ENCODE data around the gene BCAS3. TPM values are rescaled to one million over a fixed set of nuclear protein-coding genes. Genes with fewer than 3 reads are reported as not detected.

Gene BCAS3
- total RNA-seq, 1 donor from 2014 or later: 64.9 TPM

DNA sequence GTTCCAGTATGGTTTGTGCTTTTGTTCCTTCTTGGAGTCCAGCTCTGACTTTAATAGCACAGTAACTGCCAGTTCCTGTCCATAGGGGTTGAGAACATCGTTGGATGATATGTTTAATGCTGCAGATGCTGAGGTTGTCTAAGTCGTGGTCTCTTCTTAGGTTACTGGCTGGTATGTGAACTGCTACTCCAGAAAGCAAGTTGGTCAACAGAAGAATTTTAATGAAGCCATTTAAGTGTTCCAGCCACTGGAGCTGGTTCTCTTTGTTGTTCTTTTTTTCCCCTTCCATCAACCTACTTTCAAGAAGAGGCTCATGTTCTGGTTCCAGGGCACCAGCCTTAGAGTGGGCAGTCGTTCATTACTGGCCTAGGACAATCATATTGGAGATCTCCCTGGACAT is 581.7 kb downstream of the BCAS3 start:
- TF ChIP-seq, protein P1, sequence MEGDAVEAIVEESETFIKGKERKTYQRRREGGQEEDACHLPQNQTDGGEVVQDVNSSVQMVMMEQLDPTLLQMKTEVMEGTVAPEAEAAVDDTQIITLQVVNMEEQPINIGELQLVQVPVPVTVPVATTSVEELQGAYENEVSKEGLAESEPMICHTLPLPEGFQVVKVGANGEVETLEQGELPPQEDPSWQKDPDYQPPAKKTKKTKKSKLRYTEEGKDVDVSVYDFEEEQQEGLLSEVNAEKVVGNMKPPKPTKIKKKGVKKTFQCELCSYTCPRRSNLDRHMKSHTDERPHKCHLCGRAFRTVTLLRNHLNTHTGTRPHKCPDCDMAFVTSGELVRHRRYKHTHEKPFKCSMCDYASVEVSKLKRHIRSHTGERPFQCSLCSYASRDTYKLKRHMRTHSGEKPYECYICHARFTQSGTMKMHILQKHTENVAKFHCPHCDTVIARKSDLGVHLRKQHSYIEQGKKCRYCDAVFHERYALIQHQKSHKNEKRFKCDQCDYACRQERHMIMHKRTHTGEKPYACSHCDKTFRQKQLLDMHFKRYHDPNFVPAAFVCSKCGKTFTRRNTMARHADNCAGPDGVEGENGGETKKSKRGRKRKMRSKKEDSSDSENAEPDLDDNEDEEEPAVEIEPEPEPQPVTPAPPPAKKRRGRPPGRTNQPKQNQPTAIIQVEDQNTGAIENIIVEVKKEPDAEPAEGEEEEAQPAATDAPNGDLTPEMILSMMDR (IDR thresholded peaks at IDR 0.05; ENCODE audit: unreplicated experiment): no peak
- H3K9me3 Mint-ChIP-seq: no peaks in the 10 kb centered on the region

DNA sequence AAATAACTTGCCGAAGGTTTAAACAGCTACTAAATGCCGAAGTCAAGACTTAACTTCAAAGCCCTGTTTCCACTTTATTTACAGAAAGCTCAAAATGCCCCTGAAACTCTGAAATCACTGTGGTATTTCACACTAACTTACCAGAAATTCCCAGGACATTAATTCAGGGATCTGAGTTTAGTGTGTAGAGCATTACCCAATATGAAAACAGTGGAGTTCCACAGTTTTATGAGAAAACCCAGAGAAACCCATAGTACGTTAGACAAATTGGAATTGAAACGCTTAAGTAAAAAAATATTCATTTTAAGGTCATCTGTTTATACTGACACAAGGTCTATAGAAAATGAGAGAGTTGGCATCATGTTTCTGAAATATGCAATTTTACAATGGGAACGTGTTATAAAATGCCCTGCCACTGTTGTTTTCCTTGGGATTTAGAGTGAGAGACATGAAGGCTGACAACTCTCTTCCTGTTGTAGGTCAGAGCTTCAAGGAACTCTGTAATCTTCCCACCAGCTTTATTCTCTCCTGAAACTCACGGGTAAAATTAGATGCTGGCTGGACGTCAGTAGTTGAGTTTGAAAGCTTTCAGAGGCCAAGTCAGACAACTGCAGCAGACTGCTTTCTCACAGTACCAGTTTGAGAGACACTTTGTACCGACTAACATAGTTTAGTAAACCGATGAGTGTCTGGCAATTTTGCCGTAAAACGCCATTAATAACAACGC is 582.6 kb downstream of the BCAS3 start:
- Mint-ChIP-seq H3K4me3 (no peak overlapping the region), H3K27me3 (ENCODE audit: low read depth) (no peaks in the 10 kb centered on the region), H3K4me1 (peaks cover 46% of the 10 kb centered on the region), H3K36me3 (peaks cover 2% of the 10 kb centered on the region), H3K9me3 (no peaks in the 10 kb centered on the region), H3K27ac (peak overlapping the region; percentile 89)
- DNase-seq (ENCODE audit: low spot score in 2 of 2, unreplicated experiment in 2 of 2): no peak
- TF ChIP-seq, protein P1 (IDR thresholded peaks at IDR 0.05; ENCODE audit: unreplicated experiment): no peak

More for the DNA sequence above, 581.7 kb downstream of the BCAS3 start:
- H3K27me3 Mint-ChIP-seq (ENCODE audit: low read depth): no peaks in the 10 kb centered on the region
- peaks cover 2% of the 10 kb centered on the region for H3K36me3 Mint-ChIP-seq
- DNase-seq (ENCODE audit: low spot score in 2 of 2, unreplicated experiment in 2 of 2): no peak
- H3K4me1 Mint-ChIP-seq: peaks cover 52% of the 10 kb centered on the region
- H3K4me3 Mint-ChIP-seq: no peak overlapping the region
- H3K27ac Mint-ChIP-seq: peak overlapping the region; percentile 89

- Mint-ChIP-seq H3K4me3 (no peak overlapping the region), H3K9me3 (no peaks in the 10 kb centered on the region), H3K36me3 (peaks cover 2% of the 10 kb centered on the region), H3K27me3 (ENCODE audit: low read depth) (no peaks in the 10 kb centered on the region), H3K4me1 (peaks cover 52% of the 10 kb centered on the region), H3K27ac (peak overlapping the region; percentile 89)
- TF ChIP-seq, protein P1 (IDR thresholded peaks at IDR 0.05; ENCODE audit: unreplicated experiment): no peak
- no peak for DNase-seq (ENCODE audit: low spot score in 2 of 2, unreplicated experiment in 2 of 2)
Measured at GRCh38 chr17:61261001-61261637, 583.5 kb downstream of the BCAS3 start.

GRCh38 chr17:61265397-61265796 is 587.7 kb downstream of the BCAS3 start:
- peaks cover 33% of the 10 kb centered on the region for H3K4me1 Mint-ChIP-seq
- H3K4me3 Mint-ChIP-seq: no peak overlapping the region
- H3K27me3 Mint-ChIP-seq (ENCODE audit: low read depth): no peaks in the 10 kb centered on the region
- peaks cover 4% of the 10 kb centered on the region for H3K36me3 Mint-ChIP-seq
- TF ChIP-seq, protein P1 (IDR thresholded peaks at IDR 0.05; ENCODE audit: unreplicated experiment): no peak
- H3K9me3 Mint-ChIP-seq: no peaks in the 10 kb centered on the region
- no peak for DNase-seq (ENCODE audit: low spot score in 2 of 2, unreplicated experiment in 2 of 2)
- H3K27ac Mint-ChIP-seq: peak overlapping the region; percentile 18

GRCh38 chr17:61267847-61268246 is 590.2 kb downstream of the BCAS3 start:
- Mint-ChIP-seq H3K27ac (peak overlapping the region; percentile 22), H3K4me1 (peaks cover 18% of the 10 kb centered on the region), H3K36me3 (peaks cover 4% of the 10 kb centered on the region), H3K4me3 (no peak overlapping the region), H3K27me3 (ENCODE audit: low read depth) (no peaks in the 10 kb centered on the region), H3K9me3 (no peaks in the 10 kb centered on the region)
- DNase-seq (ENCODE audit: low spot score in 2 of 2, unreplicated experiment in 2 of 2): no peak
- TF ChIP-seq, protein P1 (IDR thresholded peaks at IDR 0.05; ENCODE audit: unreplicated experiment): no peak
